Measurements from ENCODE around the gene RNF187. TPM values are rescaled to one million over a fixed set of nuclear protein-coding genes. Genes with fewer than 3 reads are reported as not detected.
A peak's percentile ranks its signal among the peaks of the same experiment; 100 is the strongest.

Gene RNF187
- total and polyA plus RNA-seq, 10 of the 15 experiments (the other 5 are each of a cell fraction or from before 2014, with no cell fraction given), result 2.6 to 116 (median 29.5) TPM

DNA sequence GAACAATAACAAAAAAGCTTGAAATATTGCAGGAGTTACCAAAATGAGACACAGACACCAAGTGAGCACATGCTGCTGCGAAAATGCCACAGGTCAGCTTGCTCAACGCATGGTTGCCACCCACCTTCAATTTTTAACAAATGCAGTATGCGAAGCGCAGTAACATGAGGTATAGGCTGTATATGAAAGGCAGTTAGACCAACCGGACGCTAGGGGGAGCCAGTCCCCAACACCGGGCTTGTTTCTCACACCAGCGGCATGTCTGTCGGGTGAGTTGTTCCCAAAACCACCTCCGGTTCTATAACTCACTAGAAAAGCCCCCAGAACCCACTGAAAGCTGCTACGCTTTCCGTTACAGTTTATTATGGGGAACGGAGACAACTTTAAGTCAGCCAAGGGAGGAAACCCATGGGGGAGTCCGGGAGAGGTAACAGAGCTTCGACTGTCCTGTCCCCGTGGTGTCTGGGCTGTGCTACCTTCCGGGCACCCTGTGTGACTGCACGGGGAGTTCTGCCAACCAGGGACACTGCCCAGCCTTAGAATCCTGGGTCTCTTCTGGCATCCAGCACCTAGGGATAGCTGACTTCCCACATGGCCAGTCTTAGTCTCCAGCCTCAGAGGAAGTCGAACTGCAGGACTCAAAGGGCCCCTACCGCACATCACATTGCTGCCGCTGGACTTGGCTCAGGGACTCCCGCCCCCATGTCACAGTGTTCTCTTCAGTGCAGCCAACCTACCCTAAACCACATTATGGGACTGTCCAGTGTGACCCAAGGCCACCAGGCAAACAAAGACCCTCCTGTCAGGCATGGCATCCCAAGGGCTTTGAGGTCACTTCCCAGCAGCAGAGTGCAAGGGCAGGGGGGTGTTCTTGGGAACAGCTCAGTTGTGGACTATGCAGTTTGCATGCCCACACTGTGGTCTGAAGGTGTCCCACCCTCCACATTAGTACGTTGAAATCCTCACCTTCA lies 14.0 kb downstream of the RNF187 start (continued):
- TF ChIP-seq, protein P1, sequence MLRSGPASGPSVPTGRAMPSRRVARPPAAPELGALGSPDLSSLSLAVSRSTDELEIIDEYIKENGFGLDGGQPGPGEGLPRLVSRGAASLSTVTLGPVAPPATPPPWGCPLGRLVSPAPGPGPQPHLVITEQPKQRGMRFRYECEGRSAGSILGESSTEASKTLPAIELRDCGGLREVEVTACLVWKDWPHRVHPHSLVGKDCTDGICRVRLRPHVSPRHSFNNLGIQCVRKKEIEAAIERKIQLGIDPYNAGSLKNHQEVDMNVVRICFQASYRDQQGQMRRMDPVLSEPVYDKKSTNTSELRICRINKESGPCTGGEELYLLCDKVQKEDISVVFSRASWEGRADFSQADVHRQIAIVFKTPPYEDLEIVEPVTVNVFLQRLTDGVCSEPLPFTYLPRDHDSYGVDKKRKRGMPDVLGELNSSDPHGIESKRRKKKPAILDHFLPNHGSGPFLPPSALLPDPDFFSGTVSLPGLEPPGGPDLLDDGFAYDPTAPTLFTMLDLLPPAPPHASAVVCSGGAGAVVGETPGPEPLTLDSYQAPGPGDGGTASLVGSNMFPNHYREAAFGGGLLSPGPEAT (IDR thresholded peaks at IDR 0.05; ENCODE audit: low read depth), result peak; percentile 72
- TF ChIP-seq SPI1 (IDR thresholded peaks at IDR 0.05; ENCODE audit: borderline replicate concordance, insufficient read depth, low read depth, low read length) (peak; percentile 20; the same call in 1 of the 2 replicates), SREBF2 (IDR thresholded peaks at IDR 0.05; ENCODE audit: low read length) (no peak), BHLHE40 (IDR thresholded peaks at IDR 0.05; ENCODE audit: borderline replicate concordance in 1 of 2, low read depth in 2 of 2, low read length in 1 of 2) (peak; percentile 86 to 91), MAX (IDR thresholded peaks at IDR 0.05; ENCODE audit: low read depth, low read length) (no peak), CBFB (IDR thresholded peaks at IDR 0.05; ENCODE audit: low read depth) (peak; percentile 47; the same call in 1 of the 2 replicates), KDM1A (IDR thresholded peaks at IDR 0.05; ENCODE audit: borderline replicate concordance) (no peak), NBN (IDR thresholded peaks at IDR 0.05) (no peak), JUND (IDR thresholded peaks at IDR 0.05; ENCODE audit: low read depth, low read length) (no peak), SMC3 (IDR thresholded peaks at IDR 0.05; ENCODE audit: borderline replicate concordance, low read length) (peak; percentile 66), HDAC6 (IDR thresholded peaks at IDR 0.05; ENCODE audit: unreplicated experiment) (no peak), PAX8 (IDR thresholded peaks at IDR 0.05) (no peak), EED (IDR thresholded peaks at IDR 0.05; ENCODE audit: low read depth) (peak; percentile 65), ZNF384 (IDR thresholded peaks at IDR 0.05; ENCODE audit: borderline replicate concordance, low read depth, low read length) (no peak), MXI1 (IDR thresholded peaks at IDR 0.05; ENCODE audit: low read depth, low read length) (peak; percentile 67; the same call in 1 of the 2 replicates), SUZ12 (IDR thresholded peaks at IDR 0.05; ENCODE audit: unreplicated experiment) (no peak), NRF1 (conservative IDR thresholded peaks at IDR 0.05; ENCODE audit: low read depth, low read length) (no peak), MTA2 (IDR thresholded peaks at IDR 0.05; ENCODE audit: low read depth) (0 out of 2 replicates have a peak, but pooled peaks have one; percentile 25), RCOR1 (conservative IDR thresholded peaks at IDR 0.05; ENCODE audit: low read depth, low read length) (no peak), NFYA (IDR thresholded peaks at IDR 0.05; ENCODE audit: borderline replicate concordance, low read depth, low read length) (no peak)
- TF ChIP-seq, protein P2, sequence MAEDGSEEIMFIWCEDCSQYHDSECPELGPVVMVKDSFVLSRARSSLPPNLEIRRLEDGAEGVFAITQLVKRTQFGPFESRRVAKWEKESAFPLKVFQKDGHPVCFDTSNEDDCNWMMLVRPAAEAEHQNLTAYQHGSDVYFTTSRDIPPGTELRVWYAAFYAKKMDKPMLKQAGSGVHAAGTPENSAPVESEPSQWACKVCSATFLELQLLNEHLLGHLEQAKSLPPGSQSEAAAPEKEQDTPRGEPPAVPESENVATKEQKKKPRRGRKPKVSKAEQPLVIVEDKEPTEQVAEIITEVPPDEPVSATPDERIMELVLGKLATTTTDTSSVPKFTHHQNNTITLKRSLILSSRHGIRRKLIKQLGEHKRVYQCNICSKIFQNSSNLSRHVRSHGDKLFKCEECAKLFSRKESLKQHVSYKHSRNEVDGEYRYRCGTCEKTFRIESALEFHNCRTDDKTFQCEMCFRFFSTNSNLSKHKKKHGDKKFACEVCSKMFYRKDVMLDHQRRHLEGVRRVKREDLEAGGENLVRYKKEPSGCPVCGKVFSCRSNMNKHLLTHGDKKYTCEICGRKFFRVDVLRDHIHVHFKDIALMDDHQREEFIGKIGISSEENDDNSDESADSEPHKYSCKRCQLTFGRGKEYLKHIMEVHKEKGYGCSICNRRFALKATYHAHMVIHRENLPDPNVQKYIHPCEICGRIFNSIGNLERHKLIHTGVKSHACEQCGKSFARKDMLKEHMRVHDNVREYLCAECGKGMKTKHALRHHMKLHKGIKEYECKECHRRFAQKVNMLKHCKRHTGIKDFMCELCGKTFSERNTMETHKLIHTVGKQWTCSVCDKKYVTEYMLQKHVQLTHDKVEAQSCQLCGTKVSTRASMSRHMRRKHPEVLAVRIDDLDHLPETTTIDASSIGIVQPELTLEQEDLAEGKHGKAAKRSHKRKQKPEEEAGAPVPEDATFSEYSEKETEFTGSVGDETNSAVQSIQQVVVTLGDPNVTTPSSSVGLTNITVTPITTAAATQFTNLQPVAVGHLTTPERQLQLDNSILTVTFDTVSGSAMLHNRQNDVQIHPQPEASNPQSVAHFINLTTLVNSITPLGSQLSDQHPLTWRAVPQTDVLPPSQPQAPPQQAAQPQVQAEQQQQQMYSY (CRISPR knock-in tag; IDR thresholded peaks at IDR 0.05), result no peak
